HUES48 (cell line): ENCODE data around the gene PPP2R3C.
"Not testable (repeated sequence)": the region's sequence is repeated elsewhere in the genome, so short reads cannot be mapped to it uniquely, and the experiment has no call there.

Experiments
- H3K27ac ChIP-seq: one replicate; pipeline ENCODE4 v1.7.0; 2013; ENCODE audit warnings: low read depth, low read length, inconsistent platforms
- H3K27me3 ChIP-seq: 2 replicates; pipeline ENCODE4 v1.6.1; 2013; ENCODE audit warnings: mild to moderate bottlenecking, low read length; ENCODE audit not compliant: control insufficient read depth, insufficient read depth
- H3K36me3 ChIP-seq: 2 replicates; pipeline ENCODE4 v1.6.1; 2013; ENCODE audit warnings: low read length; ENCODE audit not compliant: control insufficient read depth, insufficient read depth
- H3K4me1 ChIP-seq: 2 replicates; pipeline ENCODE4 v1.6.1; 2013; ENCODE audit warnings: mild to moderate bottlenecking, low read length; ENCODE audit not compliant: control insufficient read depth, insufficient read depth
- H3K4me3 ChIP-seq: 2 replicates; pipeline ENCODE4 v1.5.1; 2013; ENCODE audit warnings: mild to moderate bottlenecking, low read depth, low read length
- H3K9ac ChIP-seq: 2 replicates; pipeline ENCODE4 v1.6.1; 2013; ENCODE audit warnings: mild to moderate bottlenecking, low read depth, low read length, moderate library complexity
- H3K9me3 ChIP-seq: 2 replicates; pipeline ENCODE4 v1.6.1; 2013; ENCODE audit warnings: low read length; ENCODE audit not compliant: control insufficient read depth, insufficient read depth

PPP2R3C gene

DNA sequence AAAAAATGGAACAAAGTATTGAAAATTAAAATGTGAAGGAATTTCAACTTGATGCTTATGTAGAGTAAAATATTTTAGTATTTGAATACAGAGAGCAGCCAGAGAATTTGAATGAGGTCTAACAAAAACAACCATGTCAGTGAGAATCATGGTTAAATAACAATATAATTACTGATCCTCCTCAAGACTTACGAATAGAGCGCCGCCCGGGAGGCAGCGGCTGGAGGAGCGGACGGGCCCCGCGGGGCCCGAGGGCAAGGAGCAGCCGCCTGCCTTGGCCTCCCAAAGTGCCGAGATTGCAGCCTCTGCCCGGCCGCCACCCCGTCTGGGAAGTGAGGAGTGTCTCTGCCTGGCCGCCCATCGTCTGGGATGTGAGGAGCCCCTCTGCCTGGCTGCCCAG lies 83.5 kb downstream of the PPP2R3C start:
- not testable (repeated sequence) for H3K9ac ChIP-seq, H3K4me3 ChIP-seq, H3K9me3 ChIP-seq, H3K27me3 ChIP-seq, H3K36me3 ChIP-seq, H3K27ac ChIP-seq, H3K4me1 ChIP-seq
